ENCODE results near the gene AQR. TPM values are rescaled to one million over a fixed set of nuclear protein-coding genes. Genes with fewer than 3 reads are reported as not detected.

Gene AQR
- total and polyA plus RNA-seq, 2 of the 13 experiments (the other 11 are each of a cell fraction or from before 2014, with no cell fraction given) = 18.7 to 31.3 TPM

- TF ChIP-seq, protein P1, sequence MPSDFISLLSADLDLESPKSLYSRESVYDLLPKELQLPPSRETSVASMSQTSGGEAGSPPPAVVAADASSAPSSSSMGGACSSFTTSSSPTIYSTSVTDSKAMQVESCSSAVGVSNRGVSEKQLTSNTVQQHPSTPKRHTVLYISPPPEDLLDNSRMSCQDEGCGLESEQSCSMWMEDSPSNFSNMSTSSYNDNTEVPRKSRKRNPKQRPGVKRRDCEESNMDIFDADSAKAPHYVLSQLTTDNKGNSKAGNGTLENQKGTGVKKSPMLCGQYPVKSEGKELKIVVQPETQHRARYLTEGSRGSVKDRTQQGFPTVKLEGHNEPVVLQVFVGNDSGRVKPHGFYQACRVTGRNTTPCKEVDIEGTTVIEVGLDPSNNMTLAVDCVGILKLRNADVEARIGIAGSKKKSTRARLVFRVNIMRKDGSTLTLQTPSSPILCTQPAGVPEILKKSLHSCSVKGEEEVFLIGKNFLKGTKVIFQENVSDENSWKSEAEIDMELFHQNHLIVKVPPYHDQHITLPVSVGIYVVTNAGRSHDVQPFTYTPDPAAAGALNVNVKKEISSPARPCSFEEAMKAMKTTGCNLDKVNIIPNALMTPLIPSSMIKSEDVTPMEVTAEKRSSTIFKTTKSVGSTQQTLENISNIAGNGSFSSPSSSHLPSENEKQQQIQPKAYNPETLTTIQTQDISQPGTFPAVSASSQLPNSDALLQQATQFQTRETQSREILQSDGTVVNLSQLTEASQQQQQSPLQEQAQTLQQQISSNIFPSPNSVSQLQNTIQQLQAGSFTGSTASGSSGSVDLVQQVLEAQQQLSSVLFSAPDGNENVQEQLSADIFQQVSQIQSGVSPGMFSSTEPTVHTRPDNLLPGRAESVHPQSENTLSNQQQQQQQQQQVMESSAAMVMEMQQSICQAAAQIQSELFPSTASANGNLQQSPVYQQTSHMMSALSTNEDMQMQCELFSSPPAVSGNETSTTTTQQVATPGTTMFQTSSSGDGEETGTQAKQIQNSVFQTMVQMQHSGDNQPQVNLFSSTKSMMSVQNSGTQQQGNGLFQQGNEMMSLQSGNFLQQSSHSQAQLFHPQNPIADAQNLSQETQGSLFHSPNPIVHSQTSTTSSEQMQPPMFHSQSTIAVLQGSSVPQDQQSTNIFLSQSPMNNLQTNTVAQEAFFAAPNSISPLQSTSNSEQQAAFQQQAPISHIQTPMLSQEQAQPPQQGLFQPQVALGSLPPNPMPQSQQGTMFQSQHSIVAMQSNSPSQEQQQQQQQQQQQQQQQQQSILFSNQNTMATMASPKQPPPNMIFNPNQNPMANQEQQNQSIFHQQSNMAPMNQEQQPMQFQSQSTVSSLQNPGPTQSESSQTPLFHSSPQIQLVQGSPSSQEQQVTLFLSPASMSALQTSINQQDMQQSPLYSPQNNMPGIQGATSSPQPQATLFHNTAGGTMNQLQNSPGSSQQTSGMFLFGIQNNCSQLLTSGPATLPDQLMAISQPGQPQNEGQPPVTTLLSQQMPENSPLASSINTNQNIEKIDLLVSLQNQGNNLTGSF (CRISPR knock-in tag; IDR thresholded peaks at IDR 0.05) = peak; percentile 94
- TF ChIP-seq ZNF567 (CRISPR knock-in tag; IDR thresholded peaks at IDR 0.05; ENCODE audit: borderline replicate concordance) = peak; percentile 76
- peak; percentile 44; the same call in 1 of the 2 replicates for TF ChIP-seq HNRNPUL1 (IDR thresholded peaks at IDR 0.05; ENCODE audit: low read depth, low read length)
- TF ChIP-seq FOXO4 (CRISPR knock-in tag; conservative IDR thresholded peaks at IDR 0.05) = no peak
- TF ChIP-seq ZNF629 (CRISPR knock-in tag; conservative IDR thresholded peaks at IDR 0.05) = peak; percentile 51; the same call in 1 of the 2 replicates
- TF ChIP-seq, protein P2, sequence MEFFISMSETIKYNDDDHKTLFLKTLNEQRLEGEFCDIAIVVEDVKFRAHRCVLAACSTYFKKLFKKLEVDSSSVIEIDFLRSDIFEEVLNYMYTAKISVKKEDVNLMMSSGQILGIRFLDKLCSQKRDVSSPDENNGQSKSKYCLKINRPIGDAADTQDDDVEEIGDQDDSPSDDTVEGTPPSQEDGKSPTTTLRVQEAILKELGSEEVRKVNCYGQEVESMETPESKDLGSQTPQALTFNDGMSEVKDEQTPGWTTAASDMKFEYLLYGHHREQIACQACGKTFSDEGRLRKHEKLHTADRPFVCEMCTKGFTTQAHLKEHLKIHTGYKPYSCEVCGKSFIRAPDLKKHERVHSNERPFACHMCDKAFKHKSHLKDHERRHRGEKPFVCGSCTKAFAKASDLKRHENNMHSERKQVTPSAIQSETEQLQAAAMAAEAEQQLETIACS (CRISPR knock-in tag; IDR thresholded peaks at IDR 0.05) = peak; percentile 87
- TF ChIP-seq, protein P3, sequence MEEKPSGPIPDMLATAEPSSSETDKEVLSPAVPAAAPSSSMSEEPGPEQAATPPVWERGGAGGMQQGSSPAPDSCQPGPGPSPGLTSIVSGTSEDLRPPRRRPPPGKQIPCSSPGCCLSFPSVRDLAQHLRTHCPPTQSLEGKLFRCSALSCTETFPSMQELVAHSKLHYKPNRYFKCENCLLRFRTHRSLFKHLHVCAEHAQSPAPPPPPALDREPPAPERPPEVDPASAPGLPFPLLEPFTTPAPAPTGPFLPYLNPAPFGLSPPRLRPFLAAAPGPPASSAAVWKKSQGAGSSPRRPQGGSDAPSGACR (CRISPR knock-in tag; IDR thresholded peaks at IDR 0.05) = no peak; the same call in 1 of the 2 replicates
- TF ChIP-seq KDM5B (CRISPR knock-in tag; IDR thresholded peaks at IDR 0.05; ENCODE audit: borderline replicate concordance) = peak; percentile 78; the same call in 1 of the 2 replicates
- peak; percentile 81; the same call in 1 of the 2 replicates for TF ChIP-seq KMT2B (CRISPR knock-in tag; IDR thresholded peaks at IDR 0.05)
- no peak for TF ChIP-seq ZNF337 (CRISPR knock-in tag; IDR thresholded peaks at IDR 0.05; ENCODE audit: borderline replicate concordance, low read depth)
- TF ChIP-seq KLF12 (CRISPR knock-in tag; IDR thresholded peaks at IDR 0.05; ENCODE audit: borderline replicate concordance) = peak; percentile 87
- TF ChIP-seq, protein P4, sequence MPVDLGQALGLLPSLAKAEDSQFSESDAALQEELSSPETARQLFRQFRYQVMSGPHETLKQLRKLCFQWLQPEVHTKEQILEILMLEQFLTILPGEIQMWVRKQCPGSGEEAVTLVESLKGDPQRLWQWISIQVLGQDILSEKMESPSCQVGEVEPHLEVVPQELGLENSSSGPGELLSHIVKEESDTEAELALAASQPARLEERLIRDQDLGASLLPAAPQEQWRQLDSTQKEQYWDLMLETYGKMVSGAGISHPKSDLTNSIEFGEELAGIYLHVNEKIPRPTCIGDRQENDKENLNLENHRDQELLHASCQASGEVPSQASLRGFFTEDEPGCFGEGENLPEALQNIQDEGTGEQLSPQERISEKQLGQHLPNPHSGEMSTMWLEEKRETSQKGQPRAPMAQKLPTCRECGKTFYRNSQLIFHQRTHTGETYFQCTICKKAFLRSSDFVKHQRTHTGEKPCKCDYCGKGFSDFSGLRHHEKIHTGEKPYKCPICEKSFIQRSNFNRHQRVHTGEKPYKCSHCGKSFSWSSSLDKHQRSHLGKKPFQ (CRISPR knock-in tag; IDR thresholded peaks at IDR 0.05; ENCODE audit: insufficient replicate concordance) = peak; percentile 48
- TF ChIP-seq ZBTB7A (CRISPR knock-in tag; IDR thresholded peaks at IDR 0.05) = 0 out of 2 replicates have a peak, but pooled peaks have one; percentile 43
- TF ChIP-seq ZNF788 (CRISPR knock-in tag; IDR thresholded peaks at IDR 0.05; ENCODE audit: borderline replicate concordance) = peak; percentile 83; the same call in 1 of the 2 replicates
- no peak for TF ChIP-seq RELA (CRISPR knock-in tag; IDR thresholded peaks at IDR 0.05)
- TF ChIP-seq ZNF773 (CRISPR knock-in tag; IDR thresholded peaks at IDR 0.05; ENCODE audit: borderline replicate concordance) = peak; percentile 42; the same call in 1 of the 2 replicates
- TF ChIP-seq HES4 (CRISPR knock-in tag; IDR thresholded peaks at IDR 0.05; ENCODE audit: borderline replicate concordance) = peak; percentile 91
Measured at GRCh38 chr15:34988027-34988902, 18.7 kb upstream of the AQR start, which contains the start of gene ZNF770 (continued).
